PFSK-1 (cell line): ENCODE results near the gene ARHGAP4.

Experiments
- FOXP2 ChIP-seq: optimal IDR thresholded peaks from 2 replicates; pipeline ENCODE3; 2011; ENCODE audit warnings: borderline replicate concordance, control low read depth, inconsistent platforms; ENCODE audit not compliant: insufficient read depth; ENCODE audit errors: extremely low read length, extremely low read depth
- POLR2AphosphoS5 ChIP-seq: IDR thresholded peaks from 2 replicates; pipeline ENCODE4 v1.6.1; 2012; ENCODE audit warnings: low read depth, mild to moderate bottlenecking, control low read depth, low read length, moderate library complexity
- REST ChIP-seq, 2 experiments: IDR thresholded peaks; 2 replicates each; pipeline versions ENCODE4 v1.6.1 to v1.8.0; 2011 to 2012; ENCODE audit warnings: low read depth in 2 of 2, low read length in 2 of 2, control low read depth in 1 of 2, inconsistent platforms in 1 of 2, mild to moderate bottlenecking in 1 of 2, moderate library complexity in 1 of 2; ENCODE audit not compliant: insufficient read depth in 1 of 2
- SIN3A ChIP-seq: IDR thresholded peaks from 2 replicates; pipeline ENCODE4 v1.6.1; 2012; ENCODE audit warnings: mild to moderate bottlenecking, low read length, moderate library complexity, borderline replicate concordance; ENCODE audit not compliant: insufficient read depth
- TAF1 ChIP-seq: IDR thresholded peaks from 2 replicates; pipeline ENCODE4 v1.6.1; 2012; ENCODE audit warnings: low read length, control low read depth, borderline replicate concordance; ENCODE audit not compliant: insufficient read depth

ARHGAP4 gene

GRCh38 chrX:153876112-153876491, 50.0 kb downstream of the ARHGAP4 start:
- peak in 1 of 2 experiments; percentile 50; a peak in 1 of 4 replicates for TF ChIP-seq REST (IDR thresholded peaks at IDR 0.05; ENCODE audit: insufficient read depth in 1 of 2, low read depth in 2 of 2, low read length in 2 of 2)
- no peak for TF ChIP-seq FOXP2

GRCh38 chrX:153875391-153876111, 50.5 kb downstream of the ARHGAP4 start:
- TF ChIP-seq SIN3A (peak; percentile 100), FOXP2 (no peak), POLR2AphosphoS5 (no peak), TAF1 (no peak), REST (IDR thresholded peaks at IDR 0.05; ENCODE audit: insufficient read depth in 1 of 2, low read depth in 2 of 2, low read length in 2 of 2) (peak; percentile 99)

GRCh38 chrX:153874366-153875125, 51.5 kb downstream of the ARHGAP4 start:
- no peak for TF ChIP-seq FOXP2
- no peak for TF ChIP-seq SIN3A

- no peak for TF ChIP-seq TAF1
- peak in 1 of 2 experiments; percentile 15; a peak in 1 of 4 replicates for TF ChIP-seq REST (IDR thresholded peaks at IDR 0.05; ENCODE audit: insufficient read depth in 1 of 2, low read depth in 2 of 2, low read length in 2 of 2)
- TF ChIP-seq SIN3A = no peak
- TF ChIP-seq FOXP2 = no peak
Measured at GRCh38 chrX:153874085-153874365, 52.0 kb downstream of the ARHGAP4 start.

GRCh38 chrX:153873282-153874084, 52.6 kb downstream of the ARHGAP4 start:
- no peak for TF ChIP-seq TAF1
- no peak; a peak in 1 of 4 replicates for TF ChIP-seq REST (IDR thresholded peaks at IDR 0.05; ENCODE audit: insufficient read depth in 1 of 2, low read depth in 2 of 2, low read length in 2 of 2)
- TF ChIP-seq FOXP2 = no peak
- no peak for TF ChIP-seq SIN3A
- no peak for TF ChIP-seq POLR2AphosphoS5
